Stomach smooth muscle (tissue), 2 donors: ENCODE measurements around the gene HCFC1.
A peak's percentile ranks its signal among the peaks of the same experiment; 100 is the strongest.

Source experiments
- H3K27ac ChIP-seq: one replicate; pipeline ENCODE4 v1.7.0; 2013; ENCODE audit warnings: mild to moderate bottlenecking, low read length, inconsistent platforms
- H3K27me3 ChIP-seq, 2 donors: one replicate each; pipeline ENCODE4 v1.7.0; 2013; ENCODE audit warnings: low read length in 2 of 2; ENCODE audit not compliant: insufficient read depth in 2 of 2, control insufficient read depth in 1 of 2
- H3K36me3 ChIP-seq, 2 donors: one replicate each; pipeline ENCODE4 v1.7.0; 2013; ENCODE audit warnings: low read length in 2 of 2; ENCODE audit not compliant: control insufficient read depth in 2 of 2, insufficient read depth in 2 of 2
- H3K4me1 ChIP-seq: one replicate; pipeline ENCODE4 v1.7.0; 2013; ENCODE audit warnings: low read length; ENCODE audit not compliant: control insufficient read depth, insufficient read depth
- H3K4me3 ChIP-seq, 2 donors: one replicate each; pipeline ENCODE4 v1.7.0; 2013; ENCODE audit warnings: low read length in 2 of 2
- H3K9ac ChIP-seq, 2 donors: one replicate each; pipeline ENCODE4 v1.7.0; 2013; ENCODE audit warnings: low read length in 2 of 2, mild to moderate bottlenecking in 1 of 2
- H3K9me3 ChIP-seq, 2 donors: one replicate each; pipeline ENCODE4 v1.7.0; 2013; ENCODE audit warnings: low read length in 2 of 2; ENCODE audit not compliant: control insufficient read depth in 2 of 2
- donor health status: healthy.
- donor health status: Pancreatic carcinoma.

HCFC1 gene

DNA sequence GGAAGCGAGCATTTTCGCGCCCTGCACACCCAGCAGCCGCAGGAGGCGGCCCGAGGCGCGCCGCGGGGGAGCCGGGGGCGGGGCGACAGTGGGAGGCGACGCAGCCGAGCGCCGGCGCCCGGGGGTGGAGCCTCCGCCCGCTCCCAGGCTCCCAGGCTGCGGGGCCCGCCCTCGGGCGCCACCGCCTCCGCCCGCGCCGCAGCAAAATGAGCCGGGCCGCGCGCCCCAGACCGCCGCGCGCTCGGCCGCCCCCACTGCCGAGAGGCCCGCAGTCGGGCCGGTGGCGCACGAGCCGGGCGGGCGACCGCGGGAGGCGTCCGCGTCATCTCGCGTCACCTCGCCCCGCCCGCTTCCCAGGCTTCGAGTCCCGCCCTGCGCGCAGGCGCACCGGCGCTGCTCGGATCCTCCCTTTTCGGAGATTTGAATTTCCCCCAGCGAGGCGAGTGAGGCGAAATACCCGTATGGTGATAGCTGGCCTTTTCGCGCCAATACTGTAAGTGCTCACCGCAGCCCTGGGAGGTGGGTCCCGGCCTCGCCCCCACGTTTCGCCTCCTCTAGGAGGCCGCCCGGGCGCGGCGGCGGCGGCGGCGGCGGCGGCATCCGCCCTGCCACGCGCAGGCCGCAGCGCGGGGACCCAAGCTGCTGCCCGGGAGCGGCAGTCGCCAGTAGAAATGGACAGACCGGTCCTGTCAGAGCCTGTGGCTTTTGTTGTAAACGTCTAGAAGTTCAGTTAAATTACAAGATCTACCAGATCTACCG is 929 bp upstream of the HCFC1 start, which contains the start of gene TMEM187:
TSS of gene TMEM187 (plus strand) at position 387 of the 759 bp plus-strand sequence. CDS start 9,309 bp downstream, outside the sequence.
- peak within 1 kb of the TSS; percentile 70 to 96 for H3K4me3 ChIP-seq

DNA sequence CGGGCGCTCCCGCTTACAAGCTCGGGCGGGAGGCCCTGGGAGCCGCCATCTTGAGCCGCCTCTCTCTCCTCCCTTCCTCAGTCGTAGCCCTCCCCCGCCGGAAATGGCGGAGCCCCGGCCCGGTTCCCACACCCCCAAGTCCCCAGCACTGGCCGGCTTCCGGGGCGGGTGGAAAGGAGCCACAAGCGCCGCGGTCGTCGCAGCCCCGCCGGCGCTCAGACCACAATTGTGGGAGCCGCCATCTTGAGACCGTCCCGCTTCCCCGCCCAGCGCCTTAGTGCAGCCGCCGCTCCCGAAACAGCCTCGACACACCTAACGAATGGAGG is 531 bp downstream of the HCFC1 start:
- Histone ChIP-seq H3K4me1 (peaks cover 53% of the 10 kb centered on the region), H3K9me3 (no peaks in the 10 kb centered on the region), H3K36me3 (no peaks in the 10 kb centered on the region), H3K27me3 (peaks cover 0 to 7% of the 10 kb centered on the region in 2 donors), H3K9ac (peak overlapping the region; percentile 96 to 97), H3K4me3 (peak overlapping the region; percentile 70 to 96), H3K27ac (peak overlapping the region; percentile 99)

More for the DNA sequence above, 929 bp upstream of the HCFC1 start, which contains the start of gene TMEM187:
- H3K9ac ChIP-seq: peak within 1 kb of the TSS; percentile 96 to 97
- peak within 1 kb of the TSS; percentile 99 for H3K27ac ChIP-seq
- no peaks in the 10 kb centered on the region for H3K36me3 ChIP-seq
- peaks cover 39% of the 10 kb centered on the region for H3K4me1 ChIP-seq
- H3K27me3 ChIP-seq: peaks cover 0 to 7% of the 10 kb centered on the region in 2 donors
- H3K9me3 ChIP-seq: no peaks in the 10 kb centered on the region

DNA sequence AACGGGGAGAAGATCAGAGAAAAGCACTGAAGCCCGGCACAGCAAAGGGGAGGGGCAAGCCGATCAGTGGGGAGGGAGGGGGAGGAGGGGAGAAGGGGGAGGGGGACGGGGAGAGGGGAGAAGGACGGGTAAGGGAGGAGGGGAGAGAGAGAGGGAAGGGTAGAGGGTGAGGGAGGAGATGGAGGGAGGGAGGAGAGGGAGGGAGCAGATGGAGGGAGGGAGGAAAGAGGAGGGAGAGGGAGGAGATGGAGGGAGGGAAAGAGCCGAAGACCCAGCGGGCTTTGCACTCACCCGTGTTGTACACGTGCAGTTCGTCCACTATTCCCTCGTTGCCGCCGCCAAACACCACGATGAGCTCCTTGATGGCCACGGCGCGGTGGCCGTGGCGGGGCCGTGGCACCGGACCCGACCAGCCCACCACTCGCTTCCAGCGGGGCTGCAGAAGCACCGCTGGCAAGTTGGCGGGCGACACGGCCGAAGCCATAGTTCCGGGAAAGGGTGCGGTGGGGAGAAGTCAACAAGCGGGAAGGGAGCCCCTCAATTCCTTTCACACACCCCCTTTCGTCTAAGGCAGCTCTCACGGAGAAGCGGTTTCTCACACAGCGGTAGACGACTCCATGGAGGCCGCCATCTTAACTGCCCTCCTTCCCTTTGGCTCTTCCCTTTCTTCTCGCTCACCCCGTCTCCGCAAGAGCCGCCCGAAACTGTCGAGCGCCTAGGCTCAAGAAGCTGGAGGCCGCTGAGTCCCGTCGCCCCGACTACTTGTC is 1.1 kb downstream of the HCFC1 start:
- Histone ChIP-seq H3K4me3 (peak overlapping the region; percentile 70 to 96), H3K4me1 (peaks cover 59% of the 10 kb centered on the region), H3K9me3 (no peaks in the 10 kb centered on the region), H3K36me3 (no peaks in the 10 kb centered on the region), H3K27ac (peak overlapping the region; percentile 99), H3K27me3 (peaks cover 0 to 7% of the 10 kb centered on the region in 2 donors), H3K9ac (peak overlapping the region; percentile 80 to 96)

DNA sequence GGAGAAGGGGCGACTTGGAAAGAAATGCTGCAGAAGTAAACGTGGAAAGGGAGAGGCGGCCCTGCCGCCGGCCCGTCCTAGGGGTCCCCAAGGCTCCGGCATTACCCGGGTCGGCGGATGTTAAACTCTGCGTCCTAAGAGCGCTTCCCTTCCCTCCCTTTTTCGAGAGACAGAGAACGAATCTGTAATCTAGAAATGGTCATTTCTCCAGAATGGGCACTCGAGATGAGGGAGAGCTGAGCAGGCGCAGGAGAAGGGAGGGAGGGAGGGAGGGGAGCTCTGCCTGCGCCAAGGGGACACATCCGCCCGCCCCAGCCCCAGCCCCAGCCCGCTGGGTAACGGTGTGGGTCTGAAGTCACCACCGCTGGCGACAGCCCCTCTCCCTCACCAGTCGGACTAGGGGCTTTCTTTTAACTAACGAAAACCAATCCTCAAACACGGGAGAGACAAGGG is 1.7 kb downstream of the HCFC1 start:
- H3K27me3 ChIP-seq: peaks cover 0 to 7% of the 10 kb centered on the region in 2 donors
- peak overlapping the region; percentile 54 to 96 for H3K4me3 ChIP-seq
- peaks cover 62% of the 10 kb centered on the region for H3K4me1 ChIP-seq
- H3K36me3 ChIP-seq: no peaks in the 10 kb centered on the region
- H3K27ac ChIP-seq: peak overlapping the region; percentile 99
- H3K9me3 ChIP-seq: no peaks in the 10 kb centered on the region
- H3K9ac ChIP-seq: peak overlapping the region; percentile 61 to 62

GRCh38 chrX:153969125-153969903 is 2.3 kb downstream of the HCFC1 start:
- H3K27me3 ChIP-seq: peaks cover 0 to 6% of the 10 kb centered on the region in 2 donors
- peak overlapping the region; percentile 99 for H3K27ac ChIP-seq
- peak overlapping the region; percentile 54 to 96 for H3K4me3 ChIP-seq
- peak overlapping the region; percentile 61 to 62 for H3K9ac ChIP-seq
- H3K4me1 ChIP-seq: peaks cover 56% of the 10 kb centered on the region
- no peaks in the 10 kb centered on the region for H3K9me3 ChIP-seq
- H3K36me3 ChIP-seq: no peaks in the 10 kb centered on the region

DNA sequence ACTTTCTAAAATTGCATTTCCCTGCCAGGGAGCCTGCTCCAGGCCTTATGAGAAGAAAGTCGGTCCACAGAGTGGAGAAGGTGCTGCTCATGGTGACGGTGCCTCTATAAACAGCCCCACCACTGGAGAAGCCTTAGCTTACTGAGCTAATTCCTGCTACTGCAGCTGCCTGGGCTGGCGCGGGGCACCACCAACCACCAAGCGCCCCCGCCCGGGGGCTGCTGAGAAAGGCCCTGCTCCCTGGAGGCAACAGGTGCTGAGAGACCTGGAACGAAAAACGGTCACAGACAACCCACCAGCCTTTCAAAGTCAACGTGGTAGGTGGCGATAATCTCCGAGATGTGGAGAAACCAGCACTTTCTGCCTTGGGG is 2.9 kb downstream of the HCFC1 start:
- Histone ChIP-seq H3K9ac (peak overlapping the region; percentile 33 to 62), H3K36me3 (no peaks in the 10 kb centered on the region), H3K9me3 (no peaks in the 10 kb centered on the region), H3K4me1 (peaks cover 50% of the 10 kb centered on the region), H3K27ac (peak overlapping the region; percentile 99), H3K4me3 (peak overlapping the region; percentile 54 to 96), H3K27me3 (peaks cover 0 to 6% of the 10 kb centered on the region in 2 donors)

DNA sequence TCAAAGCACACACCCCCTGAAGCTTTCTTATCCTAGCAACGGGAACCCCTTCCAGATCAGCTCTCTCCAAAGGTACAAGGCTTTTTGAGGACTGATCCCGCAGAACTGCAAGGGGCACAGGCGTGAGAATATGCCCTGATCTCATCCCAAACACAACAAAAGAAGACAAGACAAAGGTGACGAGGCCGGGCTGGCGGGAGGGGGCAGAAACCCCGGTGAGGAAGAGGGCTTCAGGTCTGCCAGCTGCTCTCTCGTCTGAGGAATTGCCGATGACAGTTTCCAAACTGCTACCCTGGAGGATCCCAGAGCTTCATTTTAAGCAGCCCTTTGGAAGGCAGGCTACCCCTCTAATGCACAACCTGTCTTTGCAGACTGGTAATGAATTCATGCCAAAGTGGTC is 3.4 kb downstream of the HCFC1 start:
- Histone ChIP-seq H3K36me3 (no peaks in the 10 kb centered on the region), H3K9me3 (no peaks in the 10 kb centered on the region), H3K4me1 (peaks cover 48% of the 10 kb centered on the region), H3K4me3 (peak overlapping the region; percentile 54 to 96), H3K27me3 (peaks cover 0 to 6% of the 10 kb centered on the region in 2 donors), H3K9ac (peak overlapping the region in 1 of 2 donors; percentile 33), H3K27ac (peak overlapping the region; percentile 99)

DNA sequence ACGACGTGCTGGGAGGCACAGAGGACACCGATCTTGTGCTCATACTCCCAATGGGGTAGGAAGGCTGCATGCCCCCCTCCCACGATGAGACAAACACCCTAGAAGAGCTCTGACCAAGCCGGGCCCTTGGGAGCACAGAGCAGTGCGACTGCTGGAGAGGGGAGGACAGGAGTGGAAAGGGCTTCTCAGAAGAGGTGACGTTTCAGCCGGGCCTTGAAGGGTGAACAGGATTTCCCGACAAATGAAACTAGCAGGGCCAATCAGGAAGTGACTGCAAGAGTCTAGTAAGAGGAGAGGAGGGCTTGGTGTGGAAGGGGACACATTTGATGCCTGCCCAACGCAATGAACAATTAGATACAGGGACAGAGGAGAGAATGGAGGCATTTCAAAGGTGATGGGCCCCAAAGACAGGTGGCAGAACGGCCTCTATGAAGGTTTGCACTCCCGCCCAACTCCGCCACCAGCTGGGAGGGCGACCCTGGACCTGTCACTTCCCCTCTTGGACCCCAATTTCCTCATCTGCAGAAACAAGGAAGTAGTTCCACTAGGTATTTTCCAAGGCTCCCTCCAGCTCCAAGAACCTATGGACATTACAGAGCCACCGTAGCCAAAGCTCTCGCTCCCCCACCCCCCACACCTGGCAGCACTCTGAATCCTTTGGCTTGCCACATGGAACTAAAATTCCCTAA is 3.9 kb downstream of the HCFC1 start:
- Histone ChIP-seq H3K4me3 (peak overlapping the region; percentile 54 to 96), H3K4me1 (peaks cover 46% of the 10 kb centered on the region), H3K9me3 (no peaks in the 10 kb centered on the region), H3K36me3 (peaks cover 2 to 3% of the 10 kb centered on the region in 2 donors), H3K27ac (peak overlapping the region; percentile 99), H3K9ac (no peak overlapping the region), H3K27me3 (peaks cover 0 to 6% of the 10 kb centered on the region in 2 donors)

GRCh38 chrX:153966841-153967535 is 4.6 kb downstream of the HCFC1 start:
- Histone ChIP-seq H3K4me1 (peaks cover 46% of the 10 kb centered on the region), H3K9me3 (no peaks in the 10 kb centered on the region), H3K27ac (peak overlapping the region; percentile 99), H3K27me3 (peaks cover 0 to 7% of the 10 kb centered on the region in 2 donors), H3K4me3 (peak overlapping the region in 1 of 2 donors; percentile 52), H3K9ac (peak overlapping the region in 1 of 2 donors; percentile 21), H3K36me3 (peaks cover 3 to 5% of the 10 kb centered on the region in 2 donors)
